ENCODE data around the gene RPS19BP1.

The RPS19BP1 gene

DNA sequence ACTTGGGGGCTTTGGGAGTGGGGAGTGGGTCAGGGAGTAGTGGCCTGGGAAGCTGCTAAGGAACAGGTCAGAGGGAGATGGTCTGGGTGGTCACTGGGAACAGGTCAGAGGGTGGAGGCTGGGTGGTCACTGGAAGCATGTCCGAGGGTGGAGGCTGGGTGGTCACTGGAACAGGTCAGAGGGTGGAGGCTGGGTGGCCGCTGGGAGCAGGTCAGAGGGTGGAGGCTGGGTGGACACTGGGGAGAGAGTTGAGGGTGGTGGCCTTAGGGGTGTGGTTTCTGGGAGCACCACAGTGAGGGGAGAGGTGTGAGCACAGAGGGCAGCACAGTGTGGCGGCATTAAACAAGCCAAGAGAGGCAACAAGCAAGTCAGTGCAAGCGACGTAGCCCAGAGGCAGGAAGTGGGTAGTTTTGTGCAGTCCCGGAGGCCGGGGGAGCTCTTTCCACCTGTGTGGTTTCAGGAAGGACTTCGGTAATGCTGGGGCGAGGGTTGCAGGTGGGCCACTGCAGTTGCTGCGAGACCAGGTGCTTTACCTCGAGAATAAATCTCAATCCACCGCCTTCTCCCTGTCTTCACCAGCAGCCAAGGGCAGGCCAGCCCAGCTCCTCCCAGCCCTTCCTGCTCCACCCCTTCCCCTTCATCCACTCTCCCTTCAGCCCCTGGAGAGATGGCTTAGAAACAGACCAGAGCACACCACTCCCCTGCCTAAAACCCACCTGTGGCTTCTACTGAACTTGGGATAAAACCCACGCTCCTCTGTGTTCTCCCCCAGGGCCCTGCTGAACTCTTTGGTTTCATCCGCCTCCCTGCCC lies 34.8 kb upstream of the RPS19BP1 start:
- no peak for DNase-seq (ENCODE audit: low spot score in 2 of 2)
- peak overlapping the region; percentile 24 for H3K4me3 Mint-ChIP-seq
- peaks cover 17% of the 10 kb centered on the region for H3K4me1 Mint-ChIP-seq
- peaks cover 6% of the 10 kb centered on the region for H3K36me3 Mint-ChIP-seq
- peak; percentile 86 for ATAC-seq (ENCODE audit: low read depth)
- H3K27ac Mint-ChIP-seq: no peak overlapping the region
- peaks cover 8% of the 10 kb centered on the region for H3K9me3 Mint-ChIP-seq
- H3K27me3 Mint-ChIP-seq: peaks cover 14% of the 10 kb centered on the region

DNA sequence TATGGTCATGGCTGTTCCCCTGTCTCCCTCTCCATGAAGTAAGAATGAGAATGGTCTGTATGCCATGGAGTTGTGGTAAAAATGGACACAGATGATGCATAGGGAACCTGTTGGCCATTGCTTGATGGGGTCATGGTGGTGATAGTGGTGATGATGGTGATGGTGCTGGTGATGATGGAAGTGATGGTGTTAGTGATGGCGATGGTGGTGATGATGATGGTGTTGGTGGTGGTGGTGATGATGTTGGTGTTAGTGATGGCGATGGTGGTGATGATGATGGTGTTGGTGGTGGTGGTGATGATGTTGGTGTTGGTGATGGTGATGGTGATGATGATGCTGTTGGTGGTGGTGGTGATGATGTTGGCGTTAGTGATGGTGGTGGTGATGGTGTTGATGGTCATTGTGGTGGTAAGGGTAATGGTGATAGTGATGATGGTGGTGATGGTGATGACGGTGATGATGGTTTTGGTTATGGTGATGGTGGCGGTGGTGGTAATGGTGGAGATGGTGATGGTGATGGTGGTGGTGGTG lies 32.9 kb upstream of the RPS19BP1 start:
- H3K27me3 Mint-ChIP-seq: peaks cover 11% of the 10 kb centered on the region
- DNase-seq (ENCODE audit: low spot score in 2 of 2) (no peak), ATAC-seq (ENCODE audit: low read depth) (no peak)
- peaks cover 8% of the 10 kb centered on the region for H3K9me3 Mint-ChIP-seq
- no peak overlapping the region for H3K27ac Mint-ChIP-seq
- peaks cover 6% of the 10 kb centered on the region for H3K36me3 Mint-ChIP-seq
- no peak overlapping the region for H3K4me3 Mint-ChIP-seq
- peaks cover 17% of the 10 kb centered on the region for H3K4me1 Mint-ChIP-seq

DNA sequence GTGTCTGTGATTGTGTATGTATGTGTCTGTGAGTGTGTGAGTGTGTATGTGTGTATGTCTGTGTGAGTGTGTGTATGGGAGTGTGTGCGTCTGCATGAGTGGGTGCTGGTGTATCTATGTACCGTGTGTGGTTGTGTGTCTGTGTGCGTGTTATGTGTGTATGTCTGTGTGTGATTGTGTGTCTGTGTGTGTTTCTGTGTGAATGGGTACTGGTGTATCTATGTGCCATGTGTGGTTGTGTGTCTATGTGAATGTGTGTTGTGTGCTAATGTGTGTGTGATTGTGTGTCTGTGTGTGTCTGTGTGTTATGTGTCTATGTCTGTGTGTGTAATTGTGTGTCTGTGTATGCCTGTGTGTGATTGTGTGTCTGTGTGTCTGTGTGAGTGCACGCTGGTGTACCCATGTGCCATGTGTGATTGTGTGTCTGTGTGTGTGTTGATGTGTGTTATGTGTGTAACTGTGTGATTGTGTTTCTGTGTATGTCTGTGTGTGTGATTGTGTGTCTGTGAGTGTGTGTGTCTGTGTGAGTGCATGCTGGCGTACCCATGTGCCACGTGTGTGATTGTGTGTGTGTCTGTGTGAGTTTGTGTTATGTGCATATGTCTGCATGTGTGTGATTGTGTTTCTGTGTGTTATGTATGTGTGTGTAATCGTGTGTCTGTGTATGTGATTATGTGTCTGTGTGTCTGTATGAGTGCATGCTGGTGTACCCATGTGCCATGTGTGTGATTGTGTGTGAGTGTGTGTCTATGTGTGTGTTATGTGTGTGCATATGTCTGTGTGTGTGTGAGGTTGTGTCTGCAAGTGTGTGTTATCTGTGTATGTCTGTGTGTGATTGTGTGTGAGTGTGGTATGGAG lies 31.3 kb upstream of the RPS19BP1 start:
- Mint-ChIP-seq H3K27ac (no peak overlapping the region), H3K4me1 (peaks cover 17% of the 10 kb centered on the region), H3K9me3 (peaks cover 8% of the 10 kb centered on the region), H3K4me3 (no peak overlapping the region), H3K36me3 (peaks cover 6% of the 10 kb centered on the region), H3K27me3 (peaks cover 14% of the 10 kb centered on the region)
- ATAC-seq (ENCODE audit: low read depth): no peak
- no peak for DNase-seq (ENCODE audit: low spot score in 2 of 2)

DNA sequence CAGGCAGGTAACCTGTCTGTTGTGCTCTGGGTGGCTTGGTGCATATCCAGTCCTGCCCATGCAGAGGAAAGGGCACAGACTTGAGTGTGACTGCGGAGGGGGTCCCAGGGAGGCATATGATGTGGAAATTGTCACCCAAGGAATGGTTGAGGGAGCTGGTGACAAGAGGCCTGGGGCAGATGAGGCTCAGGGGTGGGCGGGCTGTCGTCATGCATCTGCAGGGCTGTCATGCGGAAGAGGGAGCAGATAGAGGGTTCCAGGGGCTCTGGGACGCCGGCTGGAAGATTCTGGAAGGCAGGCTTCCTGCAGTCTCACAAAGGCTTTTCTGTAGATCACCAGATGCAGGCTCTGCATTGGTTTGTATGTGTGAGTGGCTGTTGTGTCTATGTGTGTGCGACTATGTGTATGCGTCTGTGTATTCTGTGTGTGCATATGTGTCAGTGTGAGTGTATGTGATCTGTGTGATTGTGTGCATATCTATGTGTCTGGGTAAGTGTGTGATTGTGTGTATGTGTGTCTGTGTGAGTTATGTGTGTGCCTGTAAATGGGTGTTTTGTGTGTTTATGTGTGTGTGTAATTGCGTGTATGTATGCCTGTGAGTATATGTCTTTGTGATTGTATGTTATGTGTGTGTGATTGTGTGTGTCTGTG lies 30.4 kb upstream of the RPS19BP1 start:
- H3K27ac Mint-ChIP-seq: no peak overlapping the region
- ATAC-seq (ENCODE audit: low read depth) (no peak), DNase-seq (ENCODE audit: low spot score in 2 of 2) (no peak)
- H3K36me3 Mint-ChIP-seq: peaks cover 6% of the 10 kb centered on the region
- H3K9me3 Mint-ChIP-seq: peaks cover 8% of the 10 kb centered on the region
- peaks cover 19% of the 10 kb centered on the region for H3K27me3 Mint-ChIP-seq
- H3K4me3 Mint-ChIP-seq: no peak overlapping the region
- peaks cover 15% of the 10 kb centered on the region for H3K4me1 Mint-ChIP-seq

DNA sequence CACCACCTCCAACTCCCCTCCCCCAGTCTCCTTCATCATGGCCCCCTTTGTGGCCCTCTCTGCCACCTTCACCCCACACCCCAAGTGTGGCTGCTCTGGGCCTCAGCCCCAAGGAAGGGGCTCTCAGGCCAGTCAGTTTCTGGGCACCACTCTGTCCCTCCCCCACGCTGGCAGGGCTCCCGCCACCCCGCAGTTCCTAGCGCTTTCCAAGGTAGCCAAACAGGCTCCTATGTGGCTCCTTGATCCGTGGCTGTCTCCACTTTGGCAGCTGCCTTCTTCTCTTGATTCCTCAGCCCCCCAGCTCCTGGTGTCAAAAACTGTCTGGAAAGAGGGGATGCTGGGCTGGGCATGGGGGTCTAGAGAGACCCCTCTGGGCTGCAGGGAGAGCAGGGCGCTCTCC lies 27.6 kb upstream of the RPS19BP1 start:
- Mint-ChIP-seq H3K4me1 (peaks cover 5% of the 10 kb centered on the region), H3K27ac (no peak overlapping the region), H3K27me3 (peaks cover 23% of the 10 kb centered on the region), H3K36me3 (no peaks in the 10 kb centered on the region), H3K4me3 (no peak overlapping the region), H3K9me3 (no peaks in the 10 kb centered on the region)
- ATAC-seq (ENCODE audit: low read depth) (no peak), DNase-seq (ENCODE audit: low spot score in 2 of 2) (no peak)

DNA sequence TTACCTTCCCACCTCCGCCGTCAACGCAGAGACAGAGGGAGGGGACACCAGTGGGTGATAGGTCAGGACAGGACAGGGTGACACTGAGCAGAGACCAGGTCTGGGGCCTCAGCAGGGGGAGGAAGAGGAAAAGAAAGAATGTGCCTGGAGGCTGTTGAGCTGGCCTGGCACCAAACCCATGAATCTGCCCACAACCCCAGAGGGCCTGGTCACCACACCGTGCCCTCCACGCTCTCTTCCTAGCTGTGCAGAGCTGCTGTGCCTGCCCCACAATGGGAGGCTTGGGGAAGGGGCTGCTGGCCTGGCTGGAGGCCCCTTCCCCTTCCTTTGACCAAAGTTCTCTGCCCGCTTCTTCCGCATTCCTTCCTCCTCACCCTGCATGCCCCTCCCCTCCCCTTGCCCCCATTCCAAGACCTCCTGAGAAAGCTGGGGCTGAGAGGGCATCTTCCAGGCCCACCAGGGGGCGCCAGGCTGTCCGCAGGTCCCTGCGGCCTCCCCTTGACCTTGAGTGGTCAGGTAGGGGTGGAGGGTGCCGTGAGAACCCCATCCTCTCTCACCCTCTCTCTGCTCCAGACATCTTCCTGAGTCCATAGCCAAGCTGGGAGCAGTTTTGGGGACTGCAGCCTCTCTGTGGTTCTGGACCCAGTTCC lies 27.0 kb upstream of the RPS19BP1 start:
- no peaks in the 10 kb centered on the region for H3K9me3 Mint-ChIP-seq
- peaks cover 23% of the 10 kb centered on the region for H3K27me3 Mint-ChIP-seq
- peaks cover 5% of the 10 kb centered on the region for H3K4me1 Mint-ChIP-seq
- H3K36me3 Mint-ChIP-seq: no peaks in the 10 kb centered on the region
- no peak overlapping the region for H3K4me3 Mint-ChIP-seq
- H3K27ac Mint-ChIP-seq: no peak overlapping the region
- DNase-seq (ENCODE audit: low spot score in 2 of 2): no peak
- ATAC-seq (ENCODE audit: low read depth): no peak

DNA sequence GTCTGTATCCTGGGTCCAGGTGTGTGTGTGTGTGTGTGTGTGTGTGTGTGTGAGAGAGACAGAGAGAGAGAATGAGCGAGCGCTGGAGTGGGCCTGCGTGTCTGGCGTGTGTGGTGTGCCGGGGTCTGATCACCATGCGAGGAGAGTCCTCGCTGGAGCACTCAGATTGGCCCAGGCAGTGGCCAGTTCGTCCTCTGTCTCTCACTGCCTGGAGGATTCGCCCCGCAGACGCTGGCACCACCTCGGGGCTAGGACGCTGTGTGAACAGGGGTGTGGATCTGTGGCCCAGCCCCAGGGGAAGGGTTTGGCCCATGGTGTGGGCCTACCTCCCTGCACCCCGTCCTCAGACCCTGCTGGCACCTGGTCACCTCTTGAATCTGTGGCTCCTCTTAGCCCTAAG lies 26.4 kb upstream of the RPS19BP1 start:
- Mint-ChIP-seq H3K36me3 (no peaks in the 10 kb centered on the region), H3K27ac (no peak overlapping the region), H3K9me3 (no peaks in the 10 kb centered on the region), H3K4me1 (peaks cover 5% of the 10 kb centered on the region), H3K27me3 (peaks cover 23% of the 10 kb centered on the region), H3K4me3 (no peak overlapping the region)
- ATAC-seq (ENCODE audit: low read depth): no peak
- DNase-seq (ENCODE audit: low spot score in 2 of 2): no peak

DNA sequence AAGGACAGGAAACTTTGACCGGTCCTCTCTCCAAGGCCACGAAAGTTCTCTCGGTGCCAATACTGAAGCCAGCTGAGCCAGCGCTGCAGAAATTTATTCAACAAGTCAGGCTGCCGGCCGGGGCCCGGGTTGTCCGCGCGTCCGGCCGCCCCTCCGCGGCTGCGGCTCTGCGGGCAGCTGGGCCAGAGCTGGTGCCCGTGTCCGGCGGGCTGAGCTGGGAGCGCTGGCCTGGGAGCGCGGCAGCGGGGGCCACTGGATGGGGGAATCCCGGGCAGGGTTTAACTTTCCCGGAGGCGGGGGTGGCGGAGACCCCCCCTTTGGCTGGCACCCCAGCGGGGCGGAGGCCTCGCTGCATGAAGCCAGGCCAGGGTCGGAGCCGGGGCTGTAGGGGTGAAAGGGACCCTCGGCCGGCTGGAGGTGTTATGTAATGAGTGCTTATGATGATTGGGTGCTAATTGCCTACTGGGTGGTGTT lies 25.7 kb upstream of the RPS19BP1 start:
- ATAC-seq (ENCODE audit: low read depth) (no peak), DNase-seq (ENCODE audit: low spot score in 2 of 2) (no peak)
- H3K4me1 Mint-ChIP-seq: peaks cover 5% of the 10 kb centered on the region
- H3K36me3 Mint-ChIP-seq: no peaks in the 10 kb centered on the region
- H3K27me3 Mint-ChIP-seq: peaks cover 23% of the 10 kb centered on the region
- no peak overlapping the region for H3K27ac Mint-ChIP-seq
- H3K9me3 Mint-ChIP-seq: no peaks in the 10 kb centered on the region
- peak overlapping the region; percentile 44 for H3K4me3 Mint-ChIP-seq

DNA sequence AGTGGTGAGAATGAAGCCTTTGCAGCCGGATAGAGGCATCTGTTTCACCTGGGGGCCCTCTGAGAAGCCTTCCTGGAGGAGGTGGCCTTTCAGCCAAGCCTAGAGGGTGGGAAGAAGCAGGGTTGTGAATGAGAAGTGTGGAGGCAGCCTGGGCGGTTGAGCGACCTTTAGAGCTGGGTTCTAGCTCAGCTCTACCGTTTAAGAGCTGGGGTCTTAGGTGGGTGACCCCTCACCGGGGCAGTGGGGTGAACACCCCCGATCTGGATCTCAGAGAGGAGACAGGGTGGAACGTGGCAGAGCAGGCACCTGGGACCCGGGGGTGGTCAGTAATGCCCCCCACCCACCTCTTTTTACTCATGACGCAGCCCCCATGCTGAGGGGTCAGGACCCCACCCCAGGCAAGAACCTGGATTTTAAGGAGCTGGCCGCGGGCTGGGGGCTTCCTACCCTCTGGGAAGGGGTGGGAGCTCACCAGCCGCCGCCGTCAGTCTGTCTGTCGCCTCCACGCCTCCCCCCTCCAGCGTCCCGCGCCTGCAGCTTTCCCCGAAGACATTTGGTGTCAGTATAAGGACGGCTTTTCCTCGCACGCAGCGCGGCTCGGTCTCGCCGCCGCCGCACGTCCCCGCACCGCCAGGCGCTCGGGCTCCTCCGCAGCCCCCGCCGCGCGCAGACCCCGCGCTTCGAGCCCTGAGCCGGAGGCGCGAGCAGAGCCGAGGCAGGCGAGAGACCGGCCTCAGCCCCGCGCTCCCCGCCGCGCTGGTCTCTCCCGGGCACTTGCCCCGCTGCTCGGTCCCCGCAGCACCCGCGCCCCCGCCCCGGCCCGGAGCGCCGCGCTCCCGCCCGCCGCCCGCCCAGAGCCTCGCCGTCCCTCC lies 24.7 kb upstream of the RPS19BP1 start:
- H3K27me3 Mint-ChIP-seq: peaks cover 29% of the 10 kb centered on the region
- H3K27ac Mint-ChIP-seq: no peak overlapping the region
- H3K9me3 Mint-ChIP-seq: no peaks in the 10 kb centered on the region
- DNase-seq (ENCODE audit: low spot score in 2 of 2) (no peak), ATAC-seq (ENCODE audit: low read depth) (peak; percentile 65)
- H3K4me3 Mint-ChIP-seq: peak overlapping the region; percentile 54
- no peaks in the 10 kb centered on the region for H3K36me3 Mint-ChIP-seq
- H3K4me1 Mint-ChIP-seq: peaks cover 5% of the 10 kb centered on the region

DNA sequence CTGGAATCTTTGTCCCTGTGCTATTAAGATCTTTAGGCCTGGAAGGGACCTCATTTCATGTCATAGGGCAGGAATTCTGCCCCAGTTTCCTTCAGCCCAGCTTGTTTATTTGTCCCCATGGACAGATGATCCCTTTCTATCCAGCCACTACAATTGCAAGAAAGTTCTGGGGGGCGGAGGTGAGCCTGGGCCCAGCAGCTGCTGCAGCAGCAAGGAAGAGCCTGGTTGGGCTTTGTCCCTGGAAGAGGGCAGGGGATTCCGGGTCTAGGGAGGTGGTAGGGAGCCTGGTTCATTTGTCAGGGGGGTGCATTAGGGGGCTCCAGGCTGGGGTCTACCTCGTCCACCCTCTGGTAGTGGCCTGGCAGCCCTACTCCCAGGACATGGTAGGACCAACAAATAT lies 21.6 kb upstream of the RPS19BP1 start:
- Mint-ChIP-seq H3K4me1 (peaks cover 5% of the 10 kb centered on the region), H3K36me3 (no peaks in the 10 kb centered on the region), H3K9me3 (no peaks in the 10 kb centered on the region), H3K27me3 (peaks cover 30% of the 10 kb centered on the region), H3K4me3 (no peak overlapping the region), H3K27ac (no peak overlapping the region)
- ATAC-seq (ENCODE audit: low read depth) (no peak), DNase-seq (ENCODE audit: low spot score in 2 of 2) (no peak)

DNA sequence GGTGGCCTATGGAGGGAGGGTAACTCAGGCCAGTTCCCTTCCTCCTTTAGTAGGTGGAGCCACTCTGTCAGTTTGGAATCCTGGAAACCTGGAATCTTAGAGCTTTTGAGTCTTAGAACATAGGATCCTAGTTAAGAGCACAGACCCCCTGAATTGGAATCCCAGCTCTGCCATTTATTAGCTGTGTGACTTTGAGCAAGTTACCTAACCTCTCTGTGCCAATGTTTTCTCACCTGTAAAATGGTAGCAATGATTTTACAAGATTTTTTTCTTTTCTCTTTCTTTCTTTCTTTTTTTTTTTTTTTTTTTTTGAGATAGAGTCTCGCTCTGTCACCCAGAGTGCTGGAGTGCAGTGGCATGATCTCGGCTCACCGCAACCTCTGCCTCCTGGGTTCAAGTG lies 20.9 kb upstream of the RPS19BP1 start:
- Mint-ChIP-seq H3K4me1 (peaks cover 5% of the 10 kb centered on the region), H3K4me3 (no peak overlapping the region), H3K36me3 (no peaks in the 10 kb centered on the region), H3K27ac (no peak overlapping the region), H3K9me3 (no peaks in the 10 kb centered on the region), H3K27me3 (peaks cover 27% of the 10 kb centered on the region)
- DNase-seq (ENCODE audit: low spot score in 2 of 2) (no peak), ATAC-seq (ENCODE audit: low read depth) (no peak)

DNA sequence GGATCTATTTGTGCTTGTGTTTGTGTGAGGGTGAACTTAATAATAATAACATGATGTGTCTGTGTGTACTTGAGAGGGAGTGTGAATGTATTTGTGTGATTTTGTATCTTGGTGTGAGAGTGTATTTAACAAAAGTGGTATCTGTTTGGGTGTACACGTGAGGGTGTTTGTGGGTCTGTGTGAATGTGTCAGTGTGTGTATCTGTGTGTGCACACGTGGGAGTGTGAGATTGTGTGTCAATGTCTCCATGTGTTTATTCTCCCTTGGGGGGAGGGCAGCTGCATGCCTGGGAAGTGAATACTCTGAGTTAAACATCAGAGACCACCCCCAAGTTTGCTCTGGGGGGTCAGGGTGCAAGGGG lies 15.0 kb upstream of the RPS19BP1 start:
- peaks cover 31% of the 10 kb centered on the region for H3K27me3 Mint-ChIP-seq
- H3K27ac Mint-ChIP-seq: no peak overlapping the region
- no peaks in the 10 kb centered on the region for H3K36me3 Mint-ChIP-seq
- no peak for DNase-seq (ENCODE audit: low spot score in 2 of 2)
- H3K4me3 Mint-ChIP-seq: no peak overlapping the region
- peaks cover 6% of the 10 kb centered on the region for H3K4me1 Mint-ChIP-seq
- no peaks in the 10 kb centered on the region for H3K9me3 Mint-ChIP-seq
- no peak for ATAC-seq (ENCODE audit: low read depth)

Data from memory B cell (primary cell).